Heart left ventricle (tissue), 13 donors: ENCODE measurements around the gene CCL4.

ENCODE experiments used
- POLR2A ChIP-seq, 2 donors: fragments of 450-650 bp; IDR thresholded peaks; one replicate each; pipeline ENCODE4 v1.6.1; 2017; ENCODE audit warnings: antibody characterized with exemption in 2 of 2, mild to moderate bottlenecking in 2 of 2, moderate library complexity in 2 of 2
- TF ChIP-seq, protein P1 (sequence below), 12 donors: fragments of 200-600 bp; sonication (generic) in 4 of 12; IDR thresholded peaks; one replicate each; pipeline versions ENCODE4 v1.5.0 to v1.8.0; 2018 to 2022; ENCODE audit warnings: antibody characterized with exemption in 12 of 12, mild to moderate bottlenecking in 5 of 12
- donor health status: ischemic (EF 13 %, LVEDD 7.1; RV severe dilation, severe dysfunction).
- donor health status: DM: no; HTN: yes; CAD: no.
- donor health status: DM: no; HTN: no; CAD: no.
- donor health status: ischemic (EF 25% LVEDD 6.9; RV normal size, moderate dysfunction).
- donor health status: ischemic (EF 25% LVEDD 5.7; RV mildly dilated, moderate dysfunction).
- donor health status: ischemic (EF 35%, LVEDD 5.7; RV mildly dilated, moderate dysfunction).
- donor health status: nonischemic (EF 11% LVEDD 7.7; RV severe dilation, severe dysfunction).
- donor health status: DM: yes; HTN: yes; CAD: no.
- donor health status: PGD.
- donor health status: ischemic (EF 29% LVEDD 5.4; RV normal size, mild dysfunction).
- donor health status: nonischemic (EF 23%, LVEDD 6.1; RV moderate dilation, normal function).

DNA sequence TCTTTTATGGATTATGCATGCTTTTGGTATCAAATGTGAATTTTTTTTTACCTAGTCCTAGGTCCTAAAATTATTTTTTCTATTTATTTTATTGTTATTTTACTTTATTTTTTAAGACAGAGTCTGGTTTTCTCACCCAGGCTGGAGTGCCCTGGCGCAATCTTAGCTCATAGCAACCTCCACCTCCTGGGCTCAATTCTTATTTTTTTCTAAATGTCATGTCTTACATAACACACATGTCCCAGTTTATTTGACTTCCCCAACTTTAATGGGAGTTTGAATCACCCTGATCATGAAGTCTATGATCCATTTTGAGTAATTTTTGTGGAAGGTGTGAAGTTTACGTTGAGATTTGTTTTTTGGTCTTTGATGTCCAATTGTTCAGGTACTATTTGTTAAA lies 42.8 kb upstream of the CCL4 start:
- TF ChIP-seq, protein P1, sequence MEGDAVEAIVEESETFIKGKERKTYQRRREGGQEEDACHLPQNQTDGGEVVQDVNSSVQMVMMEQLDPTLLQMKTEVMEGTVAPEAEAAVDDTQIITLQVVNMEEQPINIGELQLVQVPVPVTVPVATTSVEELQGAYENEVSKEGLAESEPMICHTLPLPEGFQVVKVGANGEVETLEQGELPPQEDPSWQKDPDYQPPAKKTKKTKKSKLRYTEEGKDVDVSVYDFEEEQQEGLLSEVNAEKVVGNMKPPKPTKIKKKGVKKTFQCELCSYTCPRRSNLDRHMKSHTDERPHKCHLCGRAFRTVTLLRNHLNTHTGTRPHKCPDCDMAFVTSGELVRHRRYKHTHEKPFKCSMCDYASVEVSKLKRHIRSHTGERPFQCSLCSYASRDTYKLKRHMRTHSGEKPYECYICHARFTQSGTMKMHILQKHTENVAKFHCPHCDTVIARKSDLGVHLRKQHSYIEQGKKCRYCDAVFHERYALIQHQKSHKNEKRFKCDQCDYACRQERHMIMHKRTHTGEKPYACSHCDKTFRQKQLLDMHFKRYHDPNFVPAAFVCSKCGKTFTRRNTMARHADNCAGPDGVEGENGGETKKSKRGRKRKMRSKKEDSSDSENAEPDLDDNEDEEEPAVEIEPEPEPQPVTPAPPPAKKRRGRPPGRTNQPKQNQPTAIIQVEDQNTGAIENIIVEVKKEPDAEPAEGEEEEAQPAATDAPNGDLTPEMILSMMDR (IDR thresholded peaks at IDR 0.05), result no peak
- TF ChIP-seq POLR2A (IDR thresholded peaks at IDR 0.05), result no peak
